Astrocyte (in vitro differentiated cells and primary cell): ENCODE data around the gene COL6A1.

Experiments used
- EZH2 ChIP-seq: IDR thresholded peaks from 2 replicates; pipeline ENCODE4 v1.6.1; 2012; ENCODE audit warnings: mild to moderate bottlenecking, low read length, inconsistent platforms; ENCODE audit not compliant: insufficient read depth
- TF ChIP-seq, protein P1 (sequence below): IDR thresholded peaks from 2 replicates; pipeline ENCODE4 v1.5.1; 2011; ENCODE audit warnings: low read depth, mild to moderate bottlenecking, inconsistent platforms, low read length, moderate library complexity; ENCODE audit not compliant: insufficient read depth

DNA sequence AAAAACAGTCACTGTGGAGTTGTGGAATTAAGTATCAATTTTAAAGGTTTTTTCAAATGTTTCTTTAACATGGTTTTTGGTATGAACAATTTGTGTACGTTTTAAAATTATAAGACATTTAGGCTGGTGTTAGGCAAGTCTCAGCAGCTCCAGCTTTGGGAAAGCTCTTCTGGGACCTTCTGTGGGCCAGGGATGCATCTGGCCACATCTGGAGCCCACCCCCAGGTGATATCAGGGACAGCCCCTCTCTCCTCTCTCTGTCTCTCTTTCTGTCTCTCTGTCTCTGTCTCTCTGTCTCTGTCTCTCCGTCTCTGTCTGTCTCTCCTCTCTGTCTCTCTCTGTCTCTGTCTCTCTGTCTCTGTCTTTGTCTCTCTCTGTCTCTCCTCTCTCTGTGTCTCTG is 1.3 kb upstream of the COL6A1 start:
- no peak for TF ChIP-seq EZH2
- TF ChIP-seq, protein P1, sequence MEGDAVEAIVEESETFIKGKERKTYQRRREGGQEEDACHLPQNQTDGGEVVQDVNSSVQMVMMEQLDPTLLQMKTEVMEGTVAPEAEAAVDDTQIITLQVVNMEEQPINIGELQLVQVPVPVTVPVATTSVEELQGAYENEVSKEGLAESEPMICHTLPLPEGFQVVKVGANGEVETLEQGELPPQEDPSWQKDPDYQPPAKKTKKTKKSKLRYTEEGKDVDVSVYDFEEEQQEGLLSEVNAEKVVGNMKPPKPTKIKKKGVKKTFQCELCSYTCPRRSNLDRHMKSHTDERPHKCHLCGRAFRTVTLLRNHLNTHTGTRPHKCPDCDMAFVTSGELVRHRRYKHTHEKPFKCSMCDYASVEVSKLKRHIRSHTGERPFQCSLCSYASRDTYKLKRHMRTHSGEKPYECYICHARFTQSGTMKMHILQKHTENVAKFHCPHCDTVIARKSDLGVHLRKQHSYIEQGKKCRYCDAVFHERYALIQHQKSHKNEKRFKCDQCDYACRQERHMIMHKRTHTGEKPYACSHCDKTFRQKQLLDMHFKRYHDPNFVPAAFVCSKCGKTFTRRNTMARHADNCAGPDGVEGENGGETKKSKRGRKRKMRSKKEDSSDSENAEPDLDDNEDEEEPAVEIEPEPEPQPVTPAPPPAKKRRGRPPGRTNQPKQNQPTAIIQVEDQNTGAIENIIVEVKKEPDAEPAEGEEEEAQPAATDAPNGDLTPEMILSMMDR: no peak
